CD8-positive, alpha-beta memory T cell (primary cell): Measurements from ENCODE around the gene NENF. TPM values are rescaled to one million over a fixed set of nuclear protein-coding genes. Genes with fewer than 3 reads are reported as not detected.

Source experiments
- CTCF ChIA-PET: fragments of 350-600 bp; sonication (Branson Sonifier 250); formaldehyde crosslinking; loops from one replicate; lab custom pipeline; 2021; ENCODE audit warnings: antibody characterized with exemption; lab: Charles Lee
- POLR2A ChIA-PET: fragments of 350-600 bp; sonication (Branson Sonifier 250); formaldehyde crosslinking; loops from one replicate; lab custom pipeline; 2021; ENCODE audit warnings: antibody characterized with exemption; lab: Charles Lee
- DNase-seq, 5 donors: peaks; one replicate each; pipeline versions ENCODE4 v3.0.0 to v3.0.0-alpha.2; 2020 to 2022; ENCODE audit warnings: mixed read lengths in 1 of 5
- H3K27ac ChIP-seq: one replicate; pipeline ENCODE4 v1.7.0; 2013; ENCODE audit warnings: low read depth, mild to moderate bottlenecking, low read length, moderate library complexity
- H3K27me3 ChIP-seq: 2 replicates; pipeline ENCODE4 v1.7.0; 2013; ENCODE audit warnings: low read length, mild to moderate bottlenecking; ENCODE audit not compliant: insufficient read depth, poor library complexity, severe bottlenecking
- H3K36me3 ChIP-seq: 2 replicates; pipeline ENCODE4 v1.7.0; 2013; ENCODE audit warnings: mild to moderate bottlenecking, low read length, moderate library complexity; ENCODE audit not compliant: insufficient read depth
- H3K4me1 ChIP-seq: 2 replicates; pipeline ENCODE4 v1.7.0; 2013; ENCODE audit warnings: mild to moderate bottlenecking, low read length, moderate library complexity; ENCODE audit not compliant: insufficient read depth
- H3K4me3 ChIP-seq: 2 replicates; pipeline ENCODE4 v1.7.0; 2013; ENCODE audit warnings: mild to moderate bottlenecking, low read length
- H3K9me3 ChIP-seq: 2 replicates; pipeline ENCODE4 v1.7.0; 2013; ENCODE audit warnings: mild to moderate bottlenecking, low read length
- H3K27ac Mint-ChIP-seq, 8 donors: one replicate each; pipeline ENCODE4 v1.8.0; 2020 to 2021; ENCODE audit warnings: mixed read lengths in 8 of 8, mild to moderate bottlenecking in 6 of 8, inconsistent platforms in 3 of 8, moderate library complexity in 3 of 8
- H3K27me3 Mint-ChIP-seq, 2 donors: one replicate each; pipeline ENCODE4 v1.8.0; 2020 to 2021; ENCODE audit warnings: mixed read lengths in 2 of 2, mild to moderate bottlenecking in 1 of 2, moderate library complexity in 1 of 2
- H3K36me3 Mint-ChIP-seq, 3 donors: one replicate each; pipeline ENCODE4 v1.8.0; 2020 to 2021; ENCODE audit warnings: mixed read lengths in 3 of 3, inconsistent platforms in 1 of 3, mild to moderate bottlenecking in 1 of 3
- H3K4me1 Mint-ChIP-seq, 3 donors: one replicate each; pipeline ENCODE4 v1.8.0; 2020 to 2021; ENCODE audit warnings: mixed read lengths in 3 of 3, inconsistent platforms in 1 of 3, mild to moderate bottlenecking in 1 of 3
- H3K4me3 Mint-ChIP-seq, 7 donors: one replicate each; pipeline ENCODE4 v1.8.0; 2020 to 2021; ENCODE audit warnings: mixed read lengths in 7 of 7, mild to moderate bottlenecking in 6 of 7, moderate library complexity in 4 of 7, inconsistent platforms in 2 of 7
- H3K9me3 Mint-ChIP-seq, 5 donors: one replicate each; pipeline ENCODE4 v1.8.0; 2020 to 2022; ENCODE audit warnings: mixed read lengths in 5 of 5, mild to moderate bottlenecking in 3 of 5, moderate library complexity in 2 of 5, inconsistent platforms in 1 of 5
- polyA plus RNA-seq: library from polyadenylated mRNA; unstranded; fragments of 300-500 nt; fragmentation: Illumina TruSeq; gene quantifications from one replicate; pipeline ENCODE4 v1.2.3, GENCODE V29; 2021
- total RNA-seq, 2 experiments: library from RNA; stranded (reverse); gene quantifications; one replicate each; pipeline ENCODE4 v1.2.3, GENCODE V29; 2021

The NENF gene
- total and polyA plus RNA-seq, 3 experiments from 2014 or later = 45.5 to 49.9 (median 47.9) TPM

GRCh38 chr1:212491454-212491853 lies 58.7 kb downstream of the NENF start:
- DNase-seq = no peak
- Mint-ChIP-seq H3K9me3 (no peaks in the 10 kb centered on the region), H3K27ac (no peak overlapping the region), H3K27me3 (peaks cover 4% of the 10 kb centered on the region in 2 donors), H3K36me3 (no peaks in the 10 kb centered on the region), H3K4me1 (no peaks in the 10 kb centered on the region), H3K4me3 (no peak overlapping the region)
- H3K27me3 ChIP-seq = peaks cover 1% of the 10 kb centered on the region
- ChIA-PET CTCF (interaction anchor here (1.7 to 4.9 kb wide), 2 partner anchors 14 to 126 kb away, joined by 3 to 24 read pairs; no protein-coding TSS in a partner anchor), POLR2A (no interaction called here)
- no peaks in the 10 kb centered on the region for H3K36me3 ChIP-seq
- no peaks in the 10 kb centered on the region for H3K9me3 ChIP-seq
- no peaks in the 10 kb centered on the region for H3K4me1 ChIP-seq
- no peak overlapping the region for H3K4me3 ChIP-seq
- no peak overlapping the region for H3K27ac ChIP-seq

Other genes starting within 250 kb of the NENF start
- 10 to 100 TPM; 46.1 to 46.9 TPM for gene PPP2R5A, start 147.5 kb upstream of the NENF start, total RNA-seq
- gene PPP2R5A, start 147.5 kb upstream of the NENF start, polyA plus RNA-seq = 51.9 TPM
- 10 to 100 TPM; 16.9 to 17.8 TPM for gene PACC1, start 18.0 kb upstream of the NENF start, total RNA-seq
- 15.1 TPM for gene PACC1, start 18.0 kb upstream of the NENF start, polyA plus RNA-seq
- gene ATF3, start 175.8 kb downstream of the NENF start, total RNA-seq = 10 to 100 TPM; 58.8 to 59.0 TPM
- not detected for gene ATF3, start 175.8 kb downstream of the NENF start, polyA plus RNA-seq